Mucosa of descending colon (tissue), 3 donors: ENCODE results near the gene COL23A1. TPM values are rescaled to one million over a fixed set of nuclear protein-coding genes. Genes with fewer than 3 reads are reported as not detected.

Source experiments
- ATAC-seq: fragments of 200-7000 bp; cut with Tn5 transposase; one replicate; pipeline ENCODE4 v1.9.1; 2020; ENCODE audit warnings: mild to moderate bottlenecking, moderate library complexity
- DNase-seq, 3 donors: peaks; one replicate each; pipeline ENCODE4 v3.0.0-alpha.2; 2020
- H3K36me3 ChIP-seq: fragments of 200-600 bp; one replicate; pipeline ENCODE4 v1.8.0; 2021; ENCODE audit warnings: low read depth, mild to moderate bottlenecking
- H3K4me1 ChIP-seq: fragments of 200-600 bp; one replicate; pipeline ENCODE4 v1.8.0; 2021; ENCODE audit warnings: low read depth, mild to moderate bottlenecking
- H3K4me3 ChIP-seq: fragments of 200-600 bp; one replicate; pipeline ENCODE4 v1.8.0; 2021; ENCODE audit warnings: mild to moderate bottlenecking
- H3K9me3 ChIP-seq: fragments of 200-600 bp; one replicate; pipeline ENCODE4 v1.8.0; 2021; ENCODE audit warnings: mild to moderate bottlenecking
- CTCF ChIP-seq: fragments of 200-600 bp; IDR thresholded peaks from one replicate; pipeline ENCODE4 v1.8.0; 2022; ENCODE audit warnings: antibody characterized with exemption, mild to moderate bottlenecking
- intact Hi-C, 2 donors: fragments of 100-400 bp; cut with DNase I in 1 of 2; cut with micrococcal nuclease in 1 of 2; formaldehyde crosslinking; loops; one replicate each; pipeline versions ENCODE4 v1.11.0 to v1.11.1; 2022; cut with DNase I, micrococcal nuclease
- total RNA-seq, 3 donors: library from RNA; stranded (reverse); fragmentation: NEBNext Ultra II Directional in 2 of 3; extraction: Animal tissue kit (Norgen Biotek cat#: 25700) in 2 of 3; gene quantifications; one replicate each; pipeline versions ENCODE4 v1.2.1 to v1.2.4, GENCODE V29; 2021 to 2023
- donor health status: DM: no; HTN: no; CAD: no; lungs with moderate emphysema.
- donor health status: DM: no; HTN: no; CAD: no.
- donor health status: DM: no; HTN: yes; CAD: no.

The COL23A1 gene
- total RNA-seq, 3 donors from 2014 or later = 0.17 to 2.7 (median 0.43) TPM

GRCh38 chr5:178462076-178462475 is 128.1 kb downstream of the COL23A1 start:
- Histone ChIP-seq H3K4me3 (no peak overlapping the region), H3K36me3 (no peaks in the 10 kb centered on the region), H3K9me3 (no peaks in the 10 kb centered on the region), H3K4me1 (no peaks in the 10 kb centered on the region)
- no peak for ATAC-seq
- no peak for DNase-seq
- TF ChIP-seq CTCF = no peak
- intact Hi-C loops = no loop called here

GRCh38 chr5:178461004-178461730 is 129.0 kb downstream of the COL23A1 start:
- Histone ChIP-seq H3K4me1 (no peaks in the 10 kb centered on the region), H3K4me3 (no peak overlapping the region), H3K36me3 (no peaks in the 10 kb centered on the region), H3K9me3 (no peaks in the 10 kb centered on the region)
- ATAC-seq (peak; percentile 89), DNase-seq (peak in 2 of 3 donors; percentile 81 to 85)
- intact Hi-C loops = no loop called here
- peak; percentile 63 for TF ChIP-seq CTCF

- DNase-seq (no peak), ATAC-seq (no peak)
- Histone ChIP-seq H3K36me3 (no peaks in the 10 kb centered on the region), H3K4me1 (no peaks in the 10 kb centered on the region), H3K4me3 (no peak overlapping the region), H3K9me3 (no peaks in the 10 kb centered on the region)
- intact Hi-C loops = no loop called here
- no peak for TF ChIP-seq CTCF
Observed at GRCh38 chr5:178460598-178460997, 129.6 kb downstream of the COL23A1 start.

- no peaks in the 10 kb centered on the region for H3K36me3 ChIP-seq
- TF ChIP-seq CTCF = no peak
- DNase-seq (no peak), ATAC-seq (no peak)
- no peaks in the 10 kb centered on the region for H3K4me1 ChIP-seq
- intact Hi-C loops = no loop called here
- H3K4me3 ChIP-seq = no peak overlapping the region
- no peaks in the 10 kb centered on the region for H3K9me3 ChIP-seq
Observed at GRCh38 chr5:178460174-178460573, 130.0 kb downstream of the COL23A1 start.

GRCh38 chr5:178458140-178458539 is 132.1 kb downstream of the COL23A1 start:
- H3K36me3 ChIP-seq = no peaks in the 10 kb centered on the region
- TF ChIP-seq CTCF = no peak
- ATAC-seq = no peak
- no peaks in the 10 kb centered on the region for H3K4me1 ChIP-seq
- H3K9me3 ChIP-seq = no peaks in the 10 kb centered on the region
- intact Hi-C loops = no loop called here
- no peak for DNase-seq
- no peak overlapping the region for H3K4me3 ChIP-seq
